Left cardiac atrium (tissue), 4 donors: ENCODE results near the gene IRGC. TPM values are rescaled to one million over a fixed set of nuclear protein-coding genes. Genes with fewer than 3 reads are reported as not detected.
A peak's percentile ranks its signal among the peaks of the same experiment; 100 is the strongest.
"Not testable (repeated sequence)": the region's sequence is repeated elsewhere in the genome, so short reads cannot be mapped to it uniquely, and the experiment has no call there.

ENCODE experiments used
- ATAC-seq, 2 donors: fragments of 200-7000 bp; cut with Tn5 transposase; one replicate each; pipeline ENCODE4 v1.9.1; 2020; ENCODE audit warnings: mild to moderate bottlenecking in 2 of 2, moderate library complexity in 2 of 2
- DNase-seq: peaks from one replicate; pipeline ENCODE4 v3.0.0-alpha.2; 2020
- intact Hi-C, 2 donors: fragments of 100-400 bp; cut with DNase I; formaldehyde crosslinking; loops; one replicate each; pipeline versions ENCODE4 v1.14.1 to v1.15.1; 2022 to 2023
- long read RNA-seq: library from polyadenylated mRNA; unstranded; transcript quantifications from one replicate; pipeline ENCODE4 v2.0.0, GENCODE V29; 2021
- total RNA-seq, 2 donors: library from RNA; stranded (reverse); fragmentation: NEBNext Ultra II Directional; extraction: Animal tissue kit (Norgen Biotek cat#: 25700); gene quantifications; one replicate each; pipeline ENCODE4 v1.2.1, GENCODE V29; 2021
- donor health status: DM: no; HTN: yes; CAD: no.
- donor health status: DM: no; HTN: yes; CAD: no; lungs with severe emphysema.
- donor health status: DM: yes; HTN: yes; CAD: no.
- donor health status: Dilated cardiomyopathy.

Gene IRGC, protein sequence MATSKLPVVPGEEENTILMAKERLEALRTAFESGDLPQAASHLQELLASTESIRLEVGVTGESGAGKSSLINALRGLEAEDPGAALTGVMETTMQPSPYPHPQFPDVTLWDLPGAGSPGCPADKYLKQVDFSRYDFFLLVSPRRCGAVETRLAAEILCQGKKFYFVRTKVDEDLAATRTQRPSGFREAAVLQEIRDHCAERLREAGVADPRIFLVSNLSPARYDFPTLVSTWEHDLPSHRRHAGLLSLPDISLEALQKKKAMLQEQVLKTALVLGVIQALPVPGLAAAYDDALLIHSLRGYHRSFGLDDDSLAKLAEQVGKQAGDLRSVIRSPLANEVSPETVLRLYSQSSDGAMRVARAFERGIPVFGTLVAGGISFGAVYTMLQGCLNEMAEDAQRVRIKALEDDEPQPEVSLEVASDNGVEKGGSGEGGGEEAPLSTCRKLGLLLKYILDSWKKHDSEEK
- not detected for total RNA-seq
- long read RNA-seq: 0 reads

DNA sequence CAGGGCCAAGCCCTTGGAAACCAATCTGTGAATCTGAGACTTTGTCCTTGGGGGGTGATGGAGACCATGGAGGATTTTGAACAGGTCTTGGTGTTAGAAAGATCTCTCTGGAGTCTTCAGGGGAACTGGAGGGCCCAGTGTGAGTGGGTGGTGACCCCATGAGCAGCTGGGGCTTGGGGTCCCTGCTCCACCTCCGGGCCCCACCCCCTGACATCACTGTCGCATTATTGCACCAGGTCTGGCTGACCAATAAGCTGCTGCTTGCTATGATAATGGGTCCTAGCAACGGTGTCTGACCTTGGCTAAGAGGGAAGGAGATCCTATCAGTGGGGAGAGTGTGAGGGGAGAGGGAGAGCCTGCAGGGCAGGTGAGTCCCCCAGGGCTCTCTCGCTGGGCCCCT lies at the start of gene IRGC:
Gene IRGC, plus strand, starts transcription at position 301 of the 400 bp plus-strand sequence. CDS start 2,483 bp downstream, outside the sequence.
- ATAC-seq (no peak), DNase-seq (no peak)
- intact Hi-C loops: no loop called here

DNA sequence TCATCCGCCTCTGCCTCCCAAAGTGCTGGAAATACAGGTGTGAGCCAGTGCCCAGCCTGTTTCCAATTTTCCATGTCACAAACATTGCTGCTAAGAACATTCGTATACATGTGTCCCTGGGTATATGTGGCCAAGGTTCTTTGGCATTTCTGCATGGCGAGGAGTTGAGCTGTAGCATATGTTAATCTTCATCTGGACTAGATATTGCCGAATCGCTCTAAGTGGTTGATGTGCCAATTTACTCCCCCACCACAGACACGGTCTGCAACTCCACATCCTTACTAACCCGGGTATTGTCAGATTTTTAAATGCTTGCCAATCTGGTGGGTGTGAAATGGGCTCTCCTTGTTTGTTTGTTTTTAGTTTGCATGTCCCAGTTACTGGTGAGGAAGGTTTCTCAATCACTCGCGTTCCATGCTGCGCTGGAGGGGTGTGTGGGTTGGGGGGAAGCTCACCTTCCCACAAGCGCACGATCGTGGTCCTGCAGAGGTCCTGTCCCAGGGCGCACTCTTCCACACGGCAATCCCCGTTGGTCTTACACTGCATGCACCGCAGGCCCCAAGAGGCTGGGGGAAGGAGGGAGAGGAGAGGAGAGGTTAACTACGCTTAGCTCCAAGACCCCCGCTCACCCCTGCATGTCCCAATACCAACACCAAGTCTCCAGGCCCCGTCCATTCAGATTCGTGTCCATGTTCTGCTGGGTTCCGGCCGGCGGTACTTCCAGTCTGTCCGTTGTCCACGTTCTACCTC lies 48.6 kb upstream of the IRGC start:
- DNase-seq (peak; percentile 45), ATAC-seq (no peak)
- intact Hi-C loops: loop anchor here in 1 of 2 donors (5.0 kb wide), 1 partner anchor 135 kb away; the partner anchor contains the start of gene ZNF575

DNA sequence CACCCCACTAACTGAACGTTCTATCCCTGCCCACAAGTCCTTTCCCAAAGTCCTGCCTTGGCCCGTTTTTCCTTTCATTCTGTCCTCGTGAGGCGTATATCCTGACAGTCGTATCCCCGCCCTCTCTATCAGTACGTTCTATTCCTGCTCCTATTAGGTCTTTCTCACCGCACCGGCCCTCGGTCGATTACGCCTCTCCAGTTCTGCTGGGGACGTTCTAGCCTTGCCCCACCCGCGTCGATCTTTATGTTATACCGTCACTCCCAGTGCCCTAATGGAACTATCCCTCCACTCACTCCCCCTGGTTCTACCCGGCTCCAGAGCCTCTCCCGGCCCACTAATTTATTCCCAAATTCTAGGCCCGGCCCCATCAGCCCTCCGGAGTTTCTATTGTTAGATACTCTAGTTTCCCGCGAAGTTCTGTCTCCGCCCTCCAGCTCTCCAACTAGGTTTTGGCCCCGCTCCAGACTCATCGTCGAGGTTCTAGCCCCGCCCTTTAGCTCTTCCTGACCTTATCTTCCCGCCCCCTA lies 47.9 kb upstream of the IRGC start:
- DNase-seq: no peak
- ATAC-seq: no peak
- intact Hi-C loops: loop anchor here in 1 of 2 donors (5.0 kb wide), 1 partner anchor 136 kb away; the partner anchor contains the start of gene ZNF575

DNA sequence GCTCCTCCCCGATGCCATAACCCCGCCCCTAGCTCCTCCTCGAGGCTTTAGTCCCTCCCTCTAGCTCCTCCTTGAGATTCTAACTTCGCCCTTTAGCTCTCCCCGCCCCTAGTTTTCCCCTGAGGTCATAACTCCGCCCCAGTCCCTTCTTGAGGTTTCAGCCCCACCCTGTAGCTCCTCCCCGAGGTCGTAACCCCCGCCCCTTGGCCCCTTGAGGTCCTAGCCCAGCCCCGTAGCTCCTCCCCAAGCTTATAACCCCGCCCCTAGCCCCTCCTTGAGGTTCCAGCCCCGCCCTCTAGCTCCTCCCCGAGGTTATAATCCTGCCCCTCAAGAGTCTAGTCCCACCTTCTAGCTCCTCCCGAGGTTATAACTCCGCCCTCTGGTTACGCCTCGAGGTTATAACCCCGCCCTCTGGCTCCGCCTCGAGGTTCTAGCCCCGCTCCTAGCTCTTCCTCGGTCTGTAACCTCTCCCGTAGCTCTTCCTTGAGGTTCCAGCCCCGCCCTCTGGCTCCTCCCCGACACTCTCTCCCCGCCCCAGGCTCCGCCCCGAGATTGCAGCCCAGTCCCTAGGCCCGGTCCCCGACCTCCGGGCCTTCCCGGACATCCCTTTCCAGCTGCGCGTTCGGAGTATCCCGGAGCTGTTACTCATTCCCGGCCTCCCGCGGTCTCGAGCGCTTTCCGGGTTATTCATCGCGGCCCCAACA lies 47.3 kb upstream of the IRGC start:
- intact Hi-C loops: loop anchor here in 1 of 2 donors (5.0 kb wide), 1 partner anchor 136 kb away; the partner anchor contains the start of gene ZNF575
- ATAC-seq: peak; percentile 89 to 92
- DNase-seq: peak; percentile 99

DNA sequence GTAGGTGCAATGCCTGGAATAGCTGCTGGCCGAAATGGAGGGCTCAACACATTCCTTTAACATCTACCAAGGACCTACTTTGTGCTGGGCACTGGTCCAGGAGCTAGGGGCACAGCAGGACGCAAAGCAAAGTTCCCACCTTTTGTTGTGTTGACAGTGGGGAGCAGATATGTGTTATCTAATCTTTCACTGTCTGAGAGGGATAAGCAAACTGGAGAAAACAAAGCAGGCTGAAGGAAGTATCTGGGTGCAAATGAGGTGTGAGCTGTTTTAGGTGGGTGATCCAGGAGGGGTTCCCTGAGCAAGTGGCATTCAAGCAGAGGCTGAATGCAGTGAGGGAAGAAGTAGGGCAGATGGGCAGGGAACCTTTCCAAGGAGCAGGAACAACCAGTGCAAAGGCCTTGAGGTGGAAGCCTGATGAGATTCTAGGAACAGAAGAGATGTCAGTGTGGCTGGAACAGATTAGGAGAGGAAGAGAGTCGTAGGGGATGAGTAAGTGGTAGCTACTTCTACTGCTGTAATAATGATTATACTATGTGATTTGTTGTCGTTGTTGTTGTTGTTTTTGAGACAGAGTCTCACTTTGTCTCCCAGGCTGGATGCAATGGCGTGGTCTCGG lies 43.7 kb upstream of the IRGC start:
- ATAC-seq (no peak), DNase-seq (no peak)
- intact Hi-C loops: loop anchor here in 1 of 2 donors (10.0 kb wide), 1 partner anchor 53 kb away; no protein-coding TSS in a partner anchor

DNA sequence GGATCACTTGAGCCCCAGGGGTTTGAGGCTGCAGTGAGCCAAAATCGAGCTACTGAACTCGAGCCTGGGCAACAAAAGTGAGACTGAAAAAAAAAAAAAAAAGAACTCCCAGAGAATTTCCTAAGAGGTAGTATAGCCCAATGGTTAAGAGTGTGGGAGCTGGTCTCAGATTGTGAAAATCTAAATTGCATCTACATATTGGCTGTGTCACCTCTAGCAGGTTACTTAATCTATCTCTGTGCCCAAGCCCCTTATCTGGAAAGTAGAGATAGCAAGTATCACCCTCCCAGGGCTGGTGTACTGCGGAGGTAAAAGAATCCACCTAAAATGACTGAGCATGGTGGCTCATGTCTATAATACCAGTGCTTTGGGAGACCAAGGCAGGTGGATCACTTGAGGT lies 42.2 kb upstream of the IRGC start:
- no peak for ATAC-seq
- intact Hi-C loops: loop anchor here in 1 of 2 donors (10.0 kb wide), 1 partner anchor 51 kb away; no protein-coding TSS in a partner anchor
- no peak for DNase-seq

DNA sequence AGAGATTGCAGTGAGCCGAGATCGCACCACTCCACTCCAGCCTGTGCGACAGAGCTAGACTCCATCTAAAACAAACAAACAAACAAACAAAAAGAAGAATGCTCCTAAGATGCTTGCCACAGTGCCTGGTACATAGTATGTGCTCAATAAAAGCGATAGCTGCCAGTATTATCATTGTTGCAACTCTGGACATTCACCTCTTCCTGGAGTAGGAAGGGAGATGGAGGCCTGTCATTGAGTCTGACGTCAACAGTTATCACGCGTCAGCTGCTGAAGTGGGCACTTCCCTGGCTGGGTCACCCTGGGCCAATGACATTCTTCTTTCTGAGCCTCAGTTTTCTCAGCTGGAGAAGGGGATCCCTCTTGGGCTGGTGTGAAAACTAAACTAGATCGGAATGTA lies 41.7 kb upstream of the IRGC start:
- intact Hi-C loops: loop anchor here in 1 of 2 donors (10.0 kb wide), 1 partner anchor 51 kb away; no protein-coding TSS in a partner anchor
- ATAC-seq: no peak

DNA sequence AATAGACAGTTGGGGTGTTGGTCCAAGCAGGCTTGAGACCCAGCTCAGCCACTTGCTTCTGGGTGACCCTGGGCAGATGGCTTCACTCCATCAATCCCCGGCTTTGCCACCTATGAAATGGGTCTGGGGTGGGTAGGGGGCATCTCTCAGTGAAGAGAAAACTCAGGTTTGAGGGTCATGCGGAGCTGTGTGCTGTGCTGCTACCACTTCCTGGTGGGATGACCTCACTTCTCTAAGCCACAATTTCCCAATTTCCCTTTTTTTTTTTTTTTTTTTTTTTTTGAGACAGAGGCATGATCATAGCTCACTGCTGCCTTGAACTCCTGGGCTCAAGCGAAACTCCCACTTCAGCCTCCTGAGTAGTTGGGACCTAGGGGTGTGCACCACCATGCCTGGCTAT lies 41.3 kb upstream of the IRGC start:
- ATAC-seq (peak in 1 of 2 donors; percentile 13), DNase-seq (no peak)
- intact Hi-C loops: loop anchor here in 1 of 2 donors (10.0 kb wide), 1 partner anchor 50 kb away; no protein-coding TSS in a partner anchor

More for the DNA sequence above, 41.7 kb upstream of the IRGC start:
- DNase-seq: no peak

DNA sequence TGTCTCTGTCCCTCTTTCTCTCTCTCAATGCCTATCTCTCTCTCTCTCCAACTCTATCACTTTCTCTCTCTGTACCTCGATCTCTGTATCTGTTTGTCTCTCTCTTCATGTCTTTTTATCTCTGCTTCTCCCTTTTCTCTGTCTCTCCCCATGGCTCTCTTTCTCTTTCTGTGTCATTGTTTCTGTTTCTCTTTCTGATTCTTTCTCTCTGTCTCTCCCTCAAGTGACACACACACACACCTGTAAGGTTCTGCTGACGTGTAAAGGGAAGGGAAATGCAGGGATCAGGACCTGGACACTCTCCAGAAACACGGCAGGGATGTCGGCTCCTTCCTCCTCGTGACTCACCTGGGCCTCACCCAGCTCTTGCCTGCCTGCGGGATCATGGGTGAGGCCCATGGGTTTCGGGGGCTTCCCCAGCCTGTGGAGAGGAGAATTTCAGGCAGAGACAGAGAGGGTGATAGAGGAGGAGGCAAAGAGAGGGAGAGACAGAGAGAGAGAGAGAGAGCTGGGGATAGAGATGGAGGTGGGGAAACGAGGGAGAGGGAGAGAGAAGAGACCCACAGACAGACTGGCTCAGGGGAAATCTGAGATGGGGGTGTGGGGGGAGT lies 40.5 kb upstream of the IRGC start:
- peak; percentile 28 to 89 for ATAC-seq
- DNase-seq: no peak
- intact Hi-C loops: loop anchor here in 1 of 2 donors (10.0 kb wide), 1 partner anchor 49 kb away; no protein-coding TSS in a partner anchor

DNA sequence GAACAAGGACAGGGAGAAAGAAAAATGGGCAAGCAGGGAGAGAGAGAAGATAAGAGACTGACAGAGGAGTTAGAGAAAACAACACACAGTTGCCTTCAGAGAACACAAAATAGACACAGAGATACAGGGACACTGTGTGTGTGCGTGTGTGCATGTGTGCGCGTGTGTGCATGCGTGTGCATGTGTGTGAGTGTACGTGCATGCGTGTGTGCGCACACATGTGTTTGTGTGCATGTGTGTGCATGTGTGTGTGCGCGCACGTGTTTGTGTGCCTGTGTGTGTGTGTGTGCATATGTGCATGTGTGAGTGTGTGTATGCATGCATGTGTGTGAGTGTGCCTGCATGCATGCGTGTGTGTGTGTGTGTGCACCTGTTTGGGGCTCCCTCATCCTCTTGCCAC lies 40.0 kb upstream of the IRGC start:
- no peak for ATAC-seq
- intact Hi-C loops: loop anchor here in 1 of 2 donors (10.0 kb wide), 1 partner anchor 49 kb away; no protein-coding TSS in a partner anchor
- DNase-seq: no peak

DNA sequence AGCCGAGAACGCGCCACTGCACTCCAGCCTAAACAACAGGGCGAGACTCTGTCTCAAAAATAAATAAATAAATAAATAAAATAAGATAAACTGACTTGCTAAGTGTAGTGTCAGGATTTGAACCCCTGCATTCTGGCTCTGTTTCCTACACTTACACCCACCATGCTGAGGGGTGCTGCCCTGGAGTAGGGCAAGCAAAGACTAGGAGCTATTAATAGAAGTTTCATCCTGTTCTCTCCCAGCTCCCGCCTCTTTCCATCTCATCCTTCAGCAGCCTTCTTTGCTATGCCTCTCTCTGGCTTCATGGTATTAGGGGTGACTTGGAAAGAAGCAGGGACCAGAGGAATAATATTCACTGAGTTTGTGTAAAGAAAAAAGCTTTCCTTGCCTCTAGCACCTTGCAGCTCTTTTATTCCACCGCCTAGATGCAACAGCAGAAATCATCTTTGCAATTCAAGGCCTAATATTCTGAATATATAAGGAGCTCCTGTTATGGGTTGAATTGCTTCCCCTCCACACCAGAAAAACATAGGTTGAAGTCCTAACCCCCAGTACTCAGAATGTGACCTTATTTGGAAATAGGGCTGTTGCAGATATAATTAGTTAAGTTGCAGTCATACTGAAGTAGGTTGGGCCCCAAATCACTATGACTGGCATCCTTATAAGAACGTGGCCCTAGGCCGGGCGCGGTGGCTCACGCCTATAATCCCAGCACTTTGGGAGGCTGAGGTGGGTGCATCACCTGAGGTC lies 37.2 kb upstream of the IRGC start:
- ATAC-seq (no peak), DNase-seq (no peak)
- intact Hi-C loops: loop anchor here in 1 of 2 donors (10.0 kb wide), 1 partner anchor 46 kb away; no protein-coding TSS in a partner anchor

DNA sequence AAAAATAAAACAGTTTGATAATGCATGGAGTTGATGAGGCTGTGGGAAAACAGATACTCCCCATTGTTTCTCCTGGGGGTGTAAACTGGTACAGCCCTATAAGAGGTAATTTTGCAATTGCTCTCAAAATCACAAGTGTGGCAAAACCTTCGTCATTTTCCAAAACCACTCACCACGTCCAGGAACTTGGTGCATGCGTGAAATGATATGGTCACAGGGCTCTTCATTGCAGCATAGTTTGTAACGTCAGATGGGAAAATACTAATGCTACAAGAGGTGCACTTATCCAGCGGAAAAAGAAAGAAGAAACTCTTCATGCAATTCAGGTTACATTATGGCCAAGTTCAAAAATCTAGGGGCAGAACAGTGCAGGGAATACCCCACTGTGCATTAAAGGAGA lies 34.1 kb upstream of the IRGC start:
- DNase-seq (no peak), ATAC-seq (no peak)
- intact Hi-C loops: no loop called here

DNA sequence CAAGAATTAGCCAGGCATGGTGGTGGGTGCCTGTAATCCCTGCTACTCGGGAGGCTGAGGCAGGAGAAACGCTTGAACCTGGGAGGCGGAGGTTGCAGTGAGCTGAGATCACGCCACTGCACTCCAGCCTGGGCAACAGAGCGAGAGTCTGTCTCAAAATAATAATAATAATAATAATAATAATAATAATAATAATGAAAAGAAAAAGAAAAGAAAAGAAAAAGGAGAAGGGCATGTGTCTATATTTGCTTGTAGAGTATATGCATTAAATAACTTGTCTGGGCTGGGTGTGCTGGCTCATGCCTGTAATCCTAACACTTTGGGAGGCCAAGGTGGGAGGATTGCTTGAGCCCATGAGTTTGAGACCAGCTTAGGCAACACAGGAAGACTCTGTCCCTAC lies 33.6 kb upstream of the IRGC start:
- DNase-seq, intact Hi-C loops, ATAC-seq: not testable (repeated sequence)

DNA sequence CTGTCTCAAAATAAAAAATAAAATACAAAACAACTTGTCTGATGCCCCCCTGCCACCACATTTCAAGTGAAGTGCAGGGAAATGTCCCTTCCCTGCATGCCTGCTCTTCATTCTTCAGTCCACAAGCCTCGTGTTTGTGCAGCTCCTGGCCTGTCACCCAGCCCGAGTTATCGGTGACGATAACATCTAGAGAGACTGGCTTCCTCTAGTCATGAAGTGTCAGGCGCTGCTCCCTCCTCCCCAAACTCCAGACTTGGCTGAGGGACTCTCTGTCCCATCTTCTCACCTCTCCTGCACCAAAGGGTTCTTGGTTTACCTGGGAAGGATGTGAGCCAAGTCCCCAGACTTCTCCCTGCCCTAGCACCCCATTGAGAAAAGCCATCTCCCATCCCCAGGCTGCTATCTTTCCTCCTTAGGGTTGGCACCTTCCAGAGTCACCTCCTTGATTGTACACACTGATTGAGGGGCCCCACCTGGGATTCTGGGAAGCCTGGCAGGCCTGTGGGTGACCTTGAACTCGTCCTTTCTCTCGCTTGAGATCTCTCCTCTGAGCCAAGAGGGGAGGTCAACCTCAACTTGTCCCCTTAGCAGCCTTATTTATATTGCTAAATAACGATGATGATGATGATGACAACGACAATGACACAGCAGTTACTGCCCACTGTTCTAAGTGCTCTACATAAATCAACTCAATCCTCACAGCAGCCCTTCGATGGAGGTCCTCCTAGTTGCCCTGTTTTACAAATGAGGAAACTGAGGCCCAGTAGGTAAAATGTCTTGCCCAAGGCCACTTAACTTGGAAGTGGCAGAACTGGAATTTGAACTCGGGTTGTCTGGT lies 32.8 kb upstream of the IRGC start:
- intact Hi-C loops: no loop called here
- DNase-seq: no peak
- ATAC-seq: no peak

DNA sequence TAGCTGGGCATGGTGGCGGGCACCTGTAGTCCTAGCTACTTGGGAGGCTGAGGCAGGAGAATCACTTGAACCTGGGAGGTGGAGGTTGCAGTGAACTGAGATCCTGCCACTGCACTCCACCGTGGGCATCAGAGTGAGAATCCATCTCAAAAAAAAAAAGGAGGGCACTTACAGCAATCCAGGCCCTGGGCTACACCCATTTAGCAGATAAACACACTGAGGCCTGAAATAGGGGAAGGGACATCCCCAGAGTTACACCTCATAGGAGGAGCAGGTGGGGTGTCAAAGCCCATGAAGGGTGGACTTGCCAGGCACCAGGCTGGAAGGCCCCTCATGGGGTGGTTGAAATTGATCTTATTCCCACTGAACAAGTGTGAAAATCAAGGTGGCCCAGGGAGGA lies 32.0 kb upstream of the IRGC start:
- ATAC-seq: no peak
- intact Hi-C loops: no loop called here
- no peak for DNase-seq

DNA sequence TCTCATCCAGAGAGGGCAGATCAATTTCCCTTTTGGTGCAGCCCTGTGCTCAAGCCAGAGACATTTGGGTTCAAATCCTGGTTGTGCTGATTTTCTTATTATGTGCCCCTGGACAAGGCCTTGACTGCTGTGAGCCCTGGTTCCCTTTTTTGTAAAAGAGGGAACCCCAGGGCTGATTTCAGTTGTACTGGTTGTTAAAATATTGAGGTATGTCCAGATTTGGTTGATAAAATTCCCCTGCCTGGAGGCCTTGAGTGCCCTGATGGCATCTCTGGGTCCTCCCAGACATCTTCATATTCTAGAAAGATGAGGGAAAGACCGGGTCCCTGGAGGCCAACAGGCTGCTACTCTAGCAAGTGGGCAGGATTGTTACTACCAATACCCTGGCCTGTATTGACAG lies 31.6 kb upstream of the IRGC start:
- intact Hi-C loops: no loop called here
- ATAC-seq (no peak), DNase-seq (no peak)
